SK-N-SH (cell line): Measurements from ENCODE around the gene MYO3A. TPM values are rescaled to one million over a fixed set of nuclear protein-coding genes. Genes with fewer than 3 reads are reported as not detected.
"Not testable (repeated sequence)": the region's sequence is repeated elsewhere in the genome, so short reads cannot be mapped to it uniquely, and the experiment has no call there.

Source experiments
- CTCF ChIA-PET: fragments of 300-600, 350-600 bp; formaldehyde crosslinking; extraction: SDS; loops from one replicate; lab custom pipeline; 2021; lab: Yijun Ruan, JAX
- POLR2A ChIA-PET: fragments of 350-600 bp; sonication (Branson Sonifier 250); formaldehyde crosslinking; extraction: SDS; loops from one replicate; lab custom pipeline; 2020; ENCODE audit warnings: antibody characterized with exemption, inconsistent platforms; lab: Yijun Ruan, JAX
- DNase-seq: peaks from one replicate; pipeline ENCODE4 v3.0.0; 2012
- H2AFZ ChIP-seq: fragments of 200-600 bp; sonication (generic); 2 replicates; pipeline ENCODE4 v1.8.1; 2016; ENCODE audit warnings: antibody characterized with exemption, mild to moderate bottlenecking, low read depth
- H3F3A ChIP-seq: fragments of 200-600 bp; sonication (generic); replicated peaks from 2 replicates; pipeline ENCODE3; 2016; ENCODE audit warnings: antibody characterized with exemption, mild to moderate bottlenecking; ENCODE audit not compliant: insufficient read depth
- H3K27ac ChIP-seq, 2 experiments: fragments of 200-500 bp in 1 of 2; fragments of 200-600 bp in 1 of 2; sonication (Bioruptor generic) in 1 of 2; sonication (generic), shearing (Covaris generic) in 1 of 2; 2 replicates each; pipeline versions ENCODE4 v1.5.1 to v1.6.1; 2014 to 2016; ENCODE audit warnings: low read depth in 2 of 2, inconsistent platforms in 1 of 2, low read length in 1 of 2, mild to moderate bottlenecking in 1 of 2, mixed read lengths in 1 of 2
- H3K27me3 ChIP-seq: fragments of 200-600 bp; sonication (generic), shearing (Covaris generic); 2 replicates; pipeline ENCODE4 v1.6.1; 2016; ENCODE audit warnings: mixed run types; ENCODE audit not compliant: insufficient read depth
- H3K36me3 ChIP-seq, 2 experiments: fragments of 200-500 bp in 1 of 2; fragments of 200-600 bp in 1 of 2; sonication (Bioruptor generic) in 1 of 2; sonication (generic) in 1 of 2; replicated peaks in 1 of 2; 2 replicates each; pipeline versions ENCODE3 to v1.5.1; 2014 to 2016; ENCODE audit warnings: low read length in 1 of 2, mild to moderate bottlenecking in 1 of 2; ENCODE audit not compliant: insufficient read depth in 2 of 2, control insufficient read depth in 1 of 2
- H3K4me1 ChIP-seq, 2 experiments: fragments of 200-500 bp in 1 of 2; fragments of 200-600 bp in 1 of 2; sonication (Bioruptor generic) in 1 of 2; sonication (generic), shearing (Covaris generic) in 1 of 2; 2 replicates each; pipeline versions ENCODE4 v1.5.1 to v1.6.1; 2014 to 2016; ENCODE audit warnings: low read depth in 1 of 2, low read length in 1 of 2, mixed run types in 1 of 2; ENCODE audit not compliant: insufficient read depth in 2 of 2, control insufficient read depth in 1 of 2
- H3K4me2 ChIP-seq: fragments of 200-600 bp; sonication (generic), shearing (Covaris generic); 2 replicates; pipeline ENCODE4 v1.6.1; 2017; ENCODE audit warnings: mixed run types
- H3K4me3 ChIP-seq, 2 experiments: fragments of 200-500 bp in 1 of 2; fragments of 200-600 bp in 1 of 2; sonication (Bioruptor generic) in 1 of 2; sonication (generic), shearing (Covaris generic) in 1 of 2; 2 replicates each; pipeline versions ENCODE4 v1.5.1 to v1.8.1; 2014 to 2016; ENCODE audit warnings: low read depth in 2 of 2, inconsistent platforms in 1 of 2, low read length in 1 of 2, mild to moderate bottlenecking in 1 of 2, mixed read lengths in 1 of 2, moderate library complexity in 1 of 2
- H3K79me2 ChIP-seq: fragments of 200-600 bp; sonication (generic); 2 replicates; pipeline ENCODE4 v1.8.1; 2017; ENCODE audit warnings: mild to moderate bottlenecking; ENCODE audit not compliant: insufficient read depth
- H3K9ac ChIP-seq: fragments of 200-600 bp; sonication (generic); 2 replicates; pipeline ENCODE4 v1.6.1; 2017; ENCODE audit warnings: mixed run types
- H3K9me2 ChIP-seq: fragments of 200-600 bp; sonication (generic); 2 replicates; pipeline ENCODE4 v1.6.1; 2017; ENCODE audit warnings: mixed run types
- H3K9me3 ChIP-seq: fragments of 200-600 bp; sonication (generic); 2 replicates; pipeline ENCODE4 v1.6.1; 2017; ENCODE audit warnings: mixed run types, mild to moderate bottlenecking, moderate library complexity
- H4K20me1 ChIP-seq: fragments of 200-600 bp; sonication (generic); 2 replicates; pipeline ENCODE4 v1.6.1; 2017; ENCODE audit warnings: mild to moderate bottlenecking, mixed run types; ENCODE audit not compliant: insufficient read depth
- CHD2 ChIP-seq: fragments of 150-350 bp; IDR thresholded peaks from 2 replicates; pipeline ENCODE4 v1.6.1; 2018; ENCODE audit warnings: low read length; ENCODE audit not compliant: partially characterized antibody
- ELF1 ChIP-seq: IDR thresholded peaks from 2 replicates; pipeline ENCODE4 v1.4.0; 2012
- EZH2phosphoT487 ChIP-seq: fragments of 200-600 bp; sonication (generic); IDR thresholded peaks from 2 replicates; pipeline ENCODE4 v1.6.1; 2017; ENCODE audit warnings: low read depth, mixed run types, mild to moderate bottlenecking, antibody characterized with exemption, moderate library complexity, borderline replicate concordance
- FOSL2 ChIP-seq: IDR thresholded peaks from 2 replicates; pipeline ENCODE4 v1.4.0; 2012; ENCODE audit warnings: low read depth, mild to moderate bottlenecking, moderate library complexity, borderline replicate concordance
- FOXM1 ChIP-seq: IDR thresholded peaks from 2 replicates; pipeline ENCODE4 v1.4.0; 2012; ENCODE audit warnings: low read depth, mild to moderate bottlenecking
- GATA2 ChIP-seq: sonication (generic); formaldehyde crosslinking; IDR thresholded peaks from 2 replicates; pipeline ENCODE4 v1.5.0; 2020; ENCODE audit warnings: mild to moderate bottlenecking, missing genetic modification reagents
- JUND ChIP-seq: IDR thresholded peaks from 2 replicates; pipeline ENCODE4 v1.4.0; 2012
- MXI1 ChIP-seq: IDR thresholded peaks from 2 replicates; pipeline ENCODE4 v1.6.1; 2012; ENCODE audit warnings: mild to moderate bottlenecking, low read depth, low read length, improper control_type of control experiment
- NRF1 ChIP-seq: IDR thresholded peaks from 2 replicates; pipeline ENCODE4 v1.6.1; 2012; ENCODE audit warnings: low read depth, mild to moderate bottlenecking, low read length
- POLR2AphosphoS5 ChIP-seq: IDR thresholded peaks from 2 replicates; pipeline ENCODE4 v1.6.1; 2012; ENCODE audit warnings: low read depth, low read length
- RAD21 ChIP-seq: IDR thresholded peaks from 2 replicates; pipeline ENCODE4 v1.6.1; 2012; ENCODE audit warnings: mild to moderate bottlenecking, low read length
- RCOR1 ChIP-seq: fragments of 150-350 bp; IDR thresholded peaks from 2 replicates; pipeline ENCODE4 v1.6.1; 2017; ENCODE audit warnings: antibody characterized with exemption, low read length
- RXRA ChIP-seq: IDR thresholded peaks from 2 replicates; pipeline ENCODE4 v1.4.0; 2012; ENCODE audit warnings: low read depth, mild to moderate bottlenecking, borderline replicate concordance
- SMC3 ChIP-seq: IDR thresholded peaks from 2 replicates; pipeline ENCODE4 v1.6.1; 2012; ENCODE audit warnings: low read depth, low read length, improper control_type of control experiment
- TAF1 ChIP-seq: IDR thresholded peaks from 2 replicates; pipeline ENCODE4 v1.6.1; 2012; ENCODE audit warnings: low read depth, mild to moderate bottlenecking, low read length, moderate library complexity, borderline replicate concordance
- TEAD4 ChIP-seq: IDR thresholded peaks from 2 replicates; pipeline ENCODE4 v1.4.0; 2012; ENCODE audit warnings: mild to moderate bottlenecking, borderline replicate concordance; ENCODE audit not compliant: insufficient read depth
- WGBS: methylation state at CpG from one replicate; pipeline ENCODE4 v1.1.6; 2017; ENCODE audit warnings: low lambda C conversion rate; 5-methylcytosine and 5-hydroxymethylcytosine counted together
- polyA plus RNA-seq, 3 experiments: library from polyadenylated mRNA; depleted of rRNA; stranded (reverse); fragments of >200 nt; gene quantifications; 2 replicates each; pipeline ENCODE4 v1.2.3, GENCODE V29; 2012
- TF ChIP-seq, protein P1 (sequence below): IDR thresholded peaks from 2 replicates; pipeline ENCODE4 v1.4.0; 2012; ENCODE audit warnings: low read depth, borderline replicate concordance

The MYO3A gene
- polyA plus RNA-seq, 1 of the 3 experiments (the other 2 are of a cell fraction), result not detected

DNA sequence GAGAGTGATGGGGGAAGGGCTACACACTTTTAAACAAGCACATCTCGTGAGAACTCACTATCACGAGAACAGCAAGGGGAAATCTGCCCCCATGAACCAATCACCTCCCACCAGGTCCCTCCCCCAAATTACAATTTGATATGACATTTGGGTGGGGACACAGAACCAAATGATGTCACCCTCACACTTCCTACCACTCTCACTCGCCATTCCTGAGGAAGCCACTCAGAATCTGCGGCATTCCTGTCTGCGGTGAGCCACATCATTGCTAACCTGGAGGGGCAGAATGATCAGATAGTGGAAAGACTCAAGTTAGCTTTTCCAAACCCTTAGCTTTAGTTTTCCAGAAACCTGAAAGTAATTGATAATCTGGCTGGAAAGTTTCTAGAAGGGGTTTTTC, 66.9 kb downstream of the MYO3A start:
- H3K9me2 ChIP-seq, result no peaks in the 10 kb centered on the region
- no peak overlapping the region for H2AFZ ChIP-seq
- no peaks in the 10 kb centered on the region for H3K36me3 ChIP-seq
- TF ChIP-seq RXRA, result no peak
- TF ChIP-seq MXI1, result no peak
- TF ChIP-seq FOSL2, result no peak
- TF ChIP-seq, protein P1, sequence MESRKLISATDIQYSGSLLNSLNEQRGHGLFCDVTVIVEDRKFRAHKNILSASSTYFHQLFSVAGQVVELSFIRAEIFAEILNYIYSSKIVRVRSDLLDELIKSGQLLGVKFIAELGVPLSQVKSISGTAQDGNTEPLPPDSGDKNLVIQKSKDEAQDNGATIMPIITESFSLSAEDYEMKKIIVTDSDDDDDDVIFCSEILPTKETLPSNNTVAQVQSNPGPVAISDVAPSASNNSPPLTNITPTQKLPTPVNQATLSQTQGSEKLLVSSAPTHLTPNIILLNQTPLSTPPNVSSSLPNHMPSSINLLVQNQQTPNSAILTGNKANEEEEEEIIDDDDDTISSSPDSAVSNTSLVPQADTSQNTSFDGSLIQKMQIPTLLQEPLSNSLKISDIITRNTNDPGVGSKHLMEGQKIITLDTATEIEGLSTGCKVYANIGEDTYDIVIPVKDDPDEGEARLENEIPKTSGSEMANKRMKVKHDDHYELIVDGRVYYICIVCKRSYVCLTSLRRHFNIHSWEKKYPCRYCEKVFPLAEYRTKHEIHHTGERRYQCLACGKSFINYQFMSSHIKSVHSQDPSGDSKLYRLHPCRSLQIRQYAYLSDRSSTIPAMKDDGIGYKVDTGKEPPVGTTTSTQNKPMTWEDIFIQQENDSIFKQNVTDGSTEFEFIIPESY, result no peak
- no peak for TF ChIP-seq FOXM1
- no peak for TF ChIP-seq POLR2AphosphoS5
- no peak for TF ChIP-seq EZH2phosphoT487
- TF ChIP-seq TEAD4, result no peak
- TF ChIP-seq GATA2 (CRISPR knock-in tag), result no peak
- no peak for TF ChIP-seq SMC3
- TF ChIP-seq RCOR1, result no peak
- H3F3A ChIP-seq, result no peaks in the 10 kb centered on the region
- ChIA-PET CTCF (interaction anchor here (1.6 kb wide), 1 partner anchor 243 kb away, joined by 3 read pairs; no protein-coding TSS in a partner anchor), POLR2A (no interaction called here)
- H3K4me3 ChIP-seq, result no peak overlapping the region
- H3K4me1 ChIP-seq, result no peaks in the 10 kb centered on the region
- no peaks in the 10 kb centered on the region for H3K27me3 ChIP-seq
- H3K79me2 ChIP-seq, result no peaks in the 10 kb centered on the region
- H3K9ac ChIP-seq, result no peak overlapping the region
- H3K9me3 ChIP-seq, result no peaks in the 10 kb centered on the region
- WGBS, result 6% methylated on average over 5 of the region's 5 CpGs
- no peak overlapping the region for H3K27ac ChIP-seq
- H3K4me2 ChIP-seq, result no peak overlapping the region
- no peaks in the 10 kb centered on the region for H4K20me1 ChIP-seq
- DNase-seq, result no peak

DNA sequence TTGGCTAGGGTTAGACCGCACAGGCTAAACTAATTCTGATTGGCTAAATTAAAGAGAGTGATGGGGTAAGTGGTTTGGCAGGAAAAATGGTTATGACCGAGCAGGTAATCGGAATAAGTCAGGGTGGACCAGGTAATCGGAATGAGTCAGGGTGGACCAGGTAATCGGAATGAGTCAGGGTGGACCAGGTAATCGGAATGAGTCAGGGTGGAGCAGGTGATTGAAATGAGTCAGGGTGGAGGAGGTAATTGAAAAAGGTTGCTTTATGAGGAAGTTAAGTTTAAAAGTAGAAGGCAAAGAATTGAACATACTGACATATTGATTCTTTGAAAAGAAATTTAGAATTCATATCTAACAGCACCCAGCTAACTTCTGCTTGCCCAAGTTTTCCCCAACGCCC, 68.4 kb downstream of the MYO3A start:
- CTCF ChIA-PET, H3K79me2 ChIP-seq, DNase-seq, H2AFZ ChIP-seq, H3K4me1 ChIP-seq, H3K4me3 ChIP-seq, H3K27ac ChIP-seq, POLR2A ChIA-PET, H3K27me3 ChIP-seq, H3K36me3 ChIP-seq, H4K20me1 ChIP-seq, H3F3A ChIP-seq, H3K4me2 ChIP-seq, H3K9me2 ChIP-seq, H3K9ac ChIP-seq, H3K9me3 ChIP-seq: not testable (repeated sequence)
- 7% methylated on average over 7 of the region's 7 CpGs for WGBS

DNA sequence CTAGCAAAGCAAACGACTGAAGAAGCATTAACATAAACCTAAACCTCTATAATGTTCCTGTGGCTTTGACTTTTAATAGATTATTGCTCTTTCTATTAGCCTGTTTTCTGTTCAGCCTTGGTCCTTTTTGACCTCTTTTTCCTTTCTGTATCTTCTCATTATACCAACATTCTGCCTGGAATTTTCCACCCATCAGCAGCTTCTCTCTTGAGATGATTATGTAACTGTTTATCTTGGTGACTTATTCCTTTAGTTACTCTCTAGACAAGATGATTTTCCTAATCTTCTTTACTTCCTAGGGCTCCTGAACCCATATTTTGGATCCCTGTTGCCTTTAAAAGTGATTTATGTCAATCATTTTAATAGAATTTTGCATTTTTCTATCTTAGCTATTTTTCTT, 81.1 kb downstream of the MYO3A start:
- no peaks in the 10 kb centered on the region for H3F3A ChIP-seq
- no peaks in the 10 kb centered on the region for H3K27me3 ChIP-seq
- no peak overlapping the region for H2AFZ ChIP-seq
- H3K9me2 ChIP-seq, result no peaks in the 10 kb centered on the region
- 0% methylated on average over 1 of the region's 1 CpG for WGBS
- H3K9me3 ChIP-seq, result no peaks in the 10 kb centered on the region
- no peak for DNase-seq
- no peak overlapping the region for H3K4me2 ChIP-seq
- no peaks in the 10 kb centered on the region for H3K36me3 ChIP-seq
- H3K9ac ChIP-seq, result no peak overlapping the region
- ChIA-PET POLR2A (no interaction called here), CTCF (no interaction called here)
- H4K20me1 ChIP-seq, result no peaks in the 10 kb centered on the region
- H3K27ac ChIP-seq, result no peak overlapping the region
- no peaks in the 10 kb centered on the region for H3K4me1 ChIP-seq
- no peaks in the 10 kb centered on the region for H3K79me2 ChIP-seq
- H3K4me3 ChIP-seq, result no peak overlapping the region
- TF ChIP-seq NRF1, result no peak
- no peak for TF ChIP-seq RAD21
- no peak for TF ChIP-seq CHD2
- TF ChIP-seq, protein P1, result no peak
- TF ChIP-seq MXI1, result no peak
- no peak for TF ChIP-seq RCOR1
- TF ChIP-seq EZH2phosphoT487, result no peak
- no peak for TF ChIP-seq ELF1
- TF ChIP-seq FOXM1, result no peak
- no peak for TF ChIP-seq TAF1
- no peak for TF ChIP-seq JUND
- TF ChIP-seq, all 33 proteins: peak for 0
